WTC11 (cell line): Measurements from ENCODE around the gene OR3A1. TPM values are rescaled to one million over a fixed set of nuclear protein-coding genes. Genes with fewer than 3 reads are reported as not detected.
"Not testable (repeated sequence)": the region's sequence is repeated elsewhere in the genome, so short reads cannot be mapped to it uniquely, and the experiment has no call there.

Experiments used
- ATAC-seq: fragments of 200-7000 bp; cut with Tn5 transposase; 2 replicates; pipeline ENCODE4 v1.10.0; 2021; ENCODE audit warnings: mild to moderate bottlenecking, moderate library complexity
- CTCF ChIA-PET: fragments of 300-600 bp; sonication (Branson Sonifier 250); formaldehyde crosslinking; loops from one replicate; lab custom pipeline; 2021; ENCODE audit warnings: antibody characterized with exemption; lab: Charles Lee
- POLR2A ChIA-PET: fragments of 350-600 bp; sonication (Branson Sonifier 250); formaldehyde crosslinking; loops from one replicate; lab custom pipeline; 2021; ENCODE audit warnings: antibody characterized with exemption; lab: Charles Lee
- DNase-seq: peaks from one replicate; pipeline ENCODE4 v3.0.0; 2021; ENCODE audit warnings: low spot score
- H3K27ac Mint-ChIP-seq: 2 replicates; pipeline ENCODE4 v1.8.0; 2021; ENCODE audit warnings: mixed read lengths
- H3K27me3 Mint-ChIP-seq: 2 replicates; pipeline ENCODE4 v1.8.0; 2021; ENCODE audit warnings: low read depth, mild to moderate bottlenecking, moderate library complexity, mixed read lengths
- H3K36me3 Mint-ChIP-seq: 2 replicates; pipeline ENCODE4 v1.8.0; 2021; ENCODE audit warnings: mixed read lengths
- H3K4me1 Mint-ChIP-seq: 2 replicates; pipeline ENCODE4 v1.8.0; 2022; ENCODE audit warnings: mixed read lengths
- H3K4me3 Mint-ChIP-seq: 2 replicates; pipeline ENCODE4 v1.8.0; 2021; ENCODE audit warnings: mild to moderate bottlenecking, moderate library complexity, mixed read lengths
- H3K9me3 Mint-ChIP-seq: 2 replicates; pipeline ENCODE4 v1.8.0; 2021; ENCODE audit warnings: mixed read lengths
- total RNA-seq: library from RNA; stranded (reverse); gene quantifications from 3 replicates; pipeline ENCODE4 v1.2.3, GENCODE V29; 2021

The OR3A1 gene
- total RNA-seq, 1 experiment from 2014 or later: not detected

- ATAC-seq: not testable (repeated sequence)
These were observed 57.1 kb downstream of the OR3A1 start for GRCh38 chr17:3241044-3241443.

More at GRCh38 chr17:3241044-3241443, 57.1 kb downstream of the OR3A1 start:
- H3K27me3 Mint-ChIP-seq, DNase-seq, H3K4me3 Mint-ChIP-seq, H3K27ac Mint-ChIP-seq, H3K36me3 Mint-ChIP-seq, H3K4me1 Mint-ChIP-seq, H3K9me3 Mint-ChIP-seq, CTCF ChIA-PET, POLR2A ChIA-PET: not testable (repeated sequence)

Other genes starting within 250 kb of the OR3A1 start
- gene OR1D5, start 234.8 kb downstream of the OR3A1 start, total RNA-seq: not detected in 3 replicates
- gene OR1D2, start 193.9 kb downstream of the OR3A1 start, total RNA-seq: not detected in 3 replicates
- gene OR1G1, start 170.8 kb downstream of the OR3A1 start, total RNA-seq: not detected in 3 replicates
- gene OR1A2, start 100.8 kb downstream of the OR3A1 start, total RNA-seq: not detected in 3 replicates
- not detected in 3 replicates for gene OR1A1, start 90.7 kb downstream of the OR3A1 start, total RNA-seq
- not detected in 3 replicates for gene OR3A2, start 87.9 kb upstream of the OR3A1 start, total RNA-seq
- gene OR1E1, start 100.0 kb upstream of the OR3A1 start, total RNA-seq: not detected in 3 replicates
- gene OR3A3, start 113.0 kb upstream of the OR3A1 start, total RNA-seq: not detected in 3 replicates
- not detected in 3 replicates for gene OR1E2, start 135.5 kb upstream of the OR3A1 start, total RNA-seq
- not detected in 3 replicates for gene SPATA22, start 173.5 kb upstream of the OR3A1 start, total RNA-seq
- gene ASPA, start 177.6 kb upstream of the OR3A1 start, total RNA-seq: 0.04 TPM in 1 of 3 replicates, not detected in the others